Upper lobe of left lung (tissue), 4 donors: ENCODE data around the gene LRRC36.
"Not testable (repeated sequence)": the region's sequence is repeated elsewhere in the genome, so short reads cannot be mapped to it uniquely, and the experiment has no call there.

Experiments used
- POLR2A ChIP-seq, 4 donors: fragments of 450-650 bp; IDR thresholded peaks; one replicate each; pipeline ENCODE4 v1.5.1; 2016 to 2017; ENCODE audit warnings: antibody characterized with exemption in 4 of 4, mild to moderate bottlenecking in 2 of 4
- POLR2AphosphoS5 ChIP-seq, 2 donors: sonication (generic); formaldehyde crosslinking; IDR thresholded peaks; one replicate each; pipeline ENCODE4 v1.5.1; 2017; ENCODE audit warnings: antibody characterized with exemption in 2 of 2
- TF ChIP-seq, protein P1 (sequence below), 6 experiments: fragments of 450-650 bp in 4 of 6; fragments of 200-600 bp in 2 of 6; sonication (generic) in 2 of 6; IDR thresholded peaks; one replicate each; pipeline ENCODE4 v1.5.1; 2016 to 2019; ENCODE audit warnings: antibody characterized with exemption in 6 of 6

- not testable (repeated sequence) for TF ChIP-seq POLR2AphosphoS5, POLR2A (IDR thresholded peaks at IDR 0.05)
- TF ChIP-seq, protein P1, sequence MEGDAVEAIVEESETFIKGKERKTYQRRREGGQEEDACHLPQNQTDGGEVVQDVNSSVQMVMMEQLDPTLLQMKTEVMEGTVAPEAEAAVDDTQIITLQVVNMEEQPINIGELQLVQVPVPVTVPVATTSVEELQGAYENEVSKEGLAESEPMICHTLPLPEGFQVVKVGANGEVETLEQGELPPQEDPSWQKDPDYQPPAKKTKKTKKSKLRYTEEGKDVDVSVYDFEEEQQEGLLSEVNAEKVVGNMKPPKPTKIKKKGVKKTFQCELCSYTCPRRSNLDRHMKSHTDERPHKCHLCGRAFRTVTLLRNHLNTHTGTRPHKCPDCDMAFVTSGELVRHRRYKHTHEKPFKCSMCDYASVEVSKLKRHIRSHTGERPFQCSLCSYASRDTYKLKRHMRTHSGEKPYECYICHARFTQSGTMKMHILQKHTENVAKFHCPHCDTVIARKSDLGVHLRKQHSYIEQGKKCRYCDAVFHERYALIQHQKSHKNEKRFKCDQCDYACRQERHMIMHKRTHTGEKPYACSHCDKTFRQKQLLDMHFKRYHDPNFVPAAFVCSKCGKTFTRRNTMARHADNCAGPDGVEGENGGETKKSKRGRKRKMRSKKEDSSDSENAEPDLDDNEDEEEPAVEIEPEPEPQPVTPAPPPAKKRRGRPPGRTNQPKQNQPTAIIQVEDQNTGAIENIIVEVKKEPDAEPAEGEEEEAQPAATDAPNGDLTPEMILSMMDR (IDR thresholded peaks at IDR 0.05): not testable (repeated sequence)
Observed at GRCh38 chr16:67359540-67360269, 33.1 kb downstream of the LRRC36 start.
